Measurements from ENCODE around the gene EIF3B. TPM values are rescaled to one million over a fixed set of nuclear protein-coding genes. Genes with fewer than 3 reads are reported as not detected.

Gene EIF3B
- total and polyA plus RNA-seq, 9 of the 15 experiments (the other 6 are each of a cell fraction or from before 2014, with no cell fraction given): 25.9 to 494 (median 357) TPM

DNA sequence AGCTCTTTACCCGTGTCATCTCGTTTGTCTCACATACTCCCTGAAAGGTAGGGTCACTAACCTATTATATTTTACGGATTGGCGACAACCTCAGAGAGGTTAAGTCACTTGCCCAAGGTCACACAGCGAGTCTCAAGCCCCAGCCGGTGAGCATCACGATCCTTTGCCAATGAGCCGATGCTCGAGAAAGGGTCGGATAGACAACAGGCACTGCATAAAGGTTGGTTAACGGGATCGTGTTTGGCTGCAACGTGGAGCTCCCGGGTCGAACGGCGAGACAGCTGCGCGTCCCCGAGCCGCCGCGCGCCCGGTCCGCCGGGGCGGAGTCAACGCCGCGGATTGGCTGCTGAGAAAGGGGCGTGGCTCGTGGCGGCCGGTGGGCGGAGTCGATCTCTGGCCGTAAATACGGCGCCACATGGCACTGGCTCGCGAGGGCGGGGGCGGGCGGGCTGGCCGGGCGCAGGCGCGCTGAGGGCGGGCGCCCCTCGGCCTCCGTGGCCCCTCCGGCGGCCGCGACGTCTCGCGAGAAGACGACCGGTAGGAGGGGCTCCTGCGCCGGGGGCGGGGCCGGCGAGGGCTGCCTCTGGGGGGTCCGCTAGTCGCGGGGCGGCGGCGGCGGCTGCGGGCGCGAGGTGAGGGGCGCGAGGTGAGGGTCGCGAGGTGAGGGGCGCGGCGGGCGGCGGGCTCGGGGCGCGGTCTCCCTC, 48.5 kb downstream of the EIF3B start, which contains the start of gene CHST12 (continued):
- TF ChIP-seq, protein P1, sequence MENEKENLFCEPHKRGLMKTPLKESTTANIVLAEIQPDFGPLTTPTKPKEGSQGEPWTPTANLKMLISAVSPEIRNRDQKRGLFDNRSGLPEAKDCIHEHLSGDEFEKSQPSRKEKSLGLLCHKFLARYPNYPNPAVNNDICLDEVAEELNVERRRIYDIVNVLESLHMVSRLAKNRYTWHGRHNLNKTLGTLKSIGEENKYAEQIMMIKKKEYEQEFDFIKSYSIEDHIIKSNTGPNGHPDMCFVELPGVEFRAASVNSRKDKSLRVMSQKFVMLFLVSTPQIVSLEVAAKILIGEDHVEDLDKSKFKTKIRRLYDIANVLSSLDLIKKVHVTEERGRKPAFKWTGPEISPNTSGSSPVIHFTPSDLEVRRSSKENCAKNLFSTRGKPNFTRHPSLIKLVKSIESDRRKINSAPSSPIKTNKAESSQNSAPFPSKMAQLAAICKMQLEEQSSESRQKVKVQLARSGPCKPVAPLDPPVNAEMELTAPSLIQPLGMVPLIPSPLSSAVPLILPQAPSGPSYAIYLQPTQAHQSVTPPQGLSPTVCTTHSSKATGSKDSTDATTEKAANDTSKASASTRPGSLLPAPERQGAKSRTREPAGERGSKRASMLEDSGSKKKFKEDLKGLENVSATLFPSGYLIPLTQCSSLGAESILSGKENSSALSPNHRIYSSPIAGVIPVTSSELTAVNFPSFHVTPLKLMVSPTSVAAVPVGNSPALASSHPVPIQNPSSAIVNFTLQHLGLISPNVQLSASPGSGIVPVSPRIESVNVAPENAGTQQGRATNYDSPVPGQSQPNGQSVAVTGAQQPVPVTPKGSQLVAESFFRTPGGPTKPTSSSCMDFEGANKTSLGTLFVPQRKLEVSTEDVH (IDR thresholded peaks at IDR 0.05; ENCODE audit: low read depth, partially characterized antibody): peak; percentile 79
- TF ChIP-seq CHCHD3 (CRISPR knock-in tag; IDR thresholded peaks at IDR 0.05) (no peak), HDAC2 (IDR thresholded peaks at IDR 0.05) (peak; percentile 100), KAT8 (IDR thresholded peaks at IDR 0.05; ENCODE audit: low read depth) (no peak), TCF7 (IDR thresholded peaks at IDR 0.05; ENCODE audit: borderline replicate concordance) (no peak), ZFP91 (CRISPR knock-in tag; IDR thresholded peaks at IDR 0.05) (0 out of 2 replicates have a peak, but pooled peaks have one; percentile 40), CEBPG (CRISPR knock-in tag; IDR thresholded peaks at IDR 0.05) (no peak), CEBPG (tag; conservative IDR thresholded peaks at IDR 0.05 in 1 of 2, IDR thresholded peaks at IDR 0.05 in 1 of 2) (no peak), POLR2G (IDR thresholded peaks at IDR 0.05; ENCODE audit: low read depth, low read length) (peak; percentile 75)
- TF ChIP-seq, protein P2, sequence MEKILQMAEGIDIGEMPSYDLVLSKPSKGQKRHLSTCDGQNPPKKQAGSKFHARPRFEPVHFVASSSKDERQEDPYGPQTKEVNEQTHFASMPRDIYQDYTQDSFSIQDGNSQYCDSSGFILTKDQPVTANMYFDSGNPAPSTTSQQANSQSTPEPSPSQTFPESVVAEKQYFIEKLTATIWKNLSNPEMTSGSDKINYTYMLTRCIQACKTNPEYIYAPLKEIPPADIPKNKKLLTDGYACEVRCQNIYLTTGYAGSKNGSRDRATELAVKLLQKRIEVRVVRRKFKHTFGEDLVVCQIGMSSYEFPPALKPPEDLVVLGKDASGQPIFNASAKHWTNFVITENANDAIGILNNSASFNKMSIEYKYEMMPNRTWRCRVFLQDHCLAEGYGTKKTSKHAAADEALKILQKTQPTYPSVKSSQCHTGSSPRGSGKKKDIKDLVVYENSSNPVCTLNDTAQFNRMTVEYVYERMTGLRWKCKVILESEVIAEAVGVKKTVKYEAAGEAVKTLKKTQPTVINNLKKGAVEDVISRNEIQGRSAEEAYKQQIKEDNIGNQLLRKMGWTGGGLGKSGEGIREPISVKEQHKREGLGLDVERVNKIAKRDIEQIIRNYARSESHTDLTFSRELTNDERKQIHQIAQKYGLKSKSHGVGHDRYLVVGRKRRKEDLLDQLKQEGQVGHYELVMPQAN (IDR thresholded peaks at IDR 0.05; ENCODE audit: borderline replicate concordance): peak; percentile 77
- TF ChIP-seq, protein P3, sequence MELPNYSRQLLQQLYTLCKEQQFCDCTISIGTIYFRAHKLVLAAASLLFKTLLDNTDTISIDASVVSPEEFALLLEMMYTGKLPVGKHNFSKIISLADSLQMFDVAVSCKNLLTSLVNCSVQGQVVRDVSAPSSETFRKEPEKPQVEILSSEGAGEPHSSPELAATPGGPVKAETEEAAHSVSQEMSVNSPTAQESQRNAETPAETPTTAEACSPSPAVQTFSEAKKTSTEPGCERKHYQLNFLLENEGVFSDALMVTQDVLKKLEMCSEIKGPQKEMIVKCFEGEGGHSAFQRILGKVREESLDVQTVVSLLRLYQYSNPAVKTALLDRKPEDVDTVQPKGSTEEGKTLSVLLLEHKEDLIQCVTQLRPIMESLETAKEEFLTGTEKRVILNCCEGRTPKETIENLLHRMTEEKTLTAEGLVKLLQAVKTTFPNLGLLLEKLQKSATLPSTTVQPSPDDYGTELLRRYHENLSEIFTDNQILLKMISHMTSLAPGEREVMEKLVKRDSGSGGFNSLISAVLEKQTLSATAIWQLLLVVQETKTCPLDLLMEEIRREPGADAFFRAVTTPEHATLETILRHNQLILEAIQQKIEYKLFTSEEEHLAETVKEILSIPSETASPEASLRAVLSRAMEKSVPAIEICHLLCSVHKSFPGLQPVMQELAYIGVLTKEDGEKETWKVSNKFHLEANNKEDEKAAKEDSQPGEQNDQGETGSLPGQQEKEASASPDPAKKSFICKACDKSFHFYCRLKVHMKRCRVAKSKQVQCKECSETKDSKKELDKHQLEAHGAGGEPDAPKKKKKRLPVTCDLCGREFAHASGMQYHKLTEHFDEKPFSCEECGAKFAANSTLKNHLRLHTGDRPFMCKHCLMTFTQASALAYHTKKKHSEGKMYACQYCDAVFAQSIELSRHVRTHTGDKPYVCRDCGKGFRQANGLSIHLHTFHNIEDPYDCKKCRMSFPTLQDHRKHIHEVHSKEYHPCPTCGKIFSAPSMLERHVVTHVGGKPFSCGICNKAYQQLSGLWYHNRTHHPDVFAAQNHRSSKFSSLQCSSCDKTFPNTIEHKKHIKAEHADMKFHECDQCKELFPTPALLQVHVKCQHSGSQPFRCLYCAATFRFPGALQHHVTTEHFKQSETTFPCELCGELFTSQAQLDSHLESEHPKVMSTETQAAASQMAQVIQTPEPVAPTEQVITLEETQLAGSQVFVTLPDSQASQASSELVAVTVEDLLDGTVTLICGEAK (IDR thresholded peaks at IDR 0.05): peak; percentile 56
- TF ChIP-seq, protein P3 (CRISPR knock-in tag; IDR thresholded peaks at IDR 0.05): no peak

All from K562 (cell line).